ENCODE results near the gene TMEM212.
"Not testable (repeated sequence)": the region's sequence is repeated elsewhere in the genome, so short reads cannot be mapped to it uniquely, and the experiment has no call there.

The TMEM212 gene

GRCh38 chr3:171835116-171835515 lies 8.0 kb upstream of the TMEM212 start:
- FAIRE-seq: peak; percentile 8

- FAIRE-seq: no peak
Measured at GRCh38 chr3:171835613-171836012, 7.5 kb upstream of the TMEM212 start.

- FAIRE-seq: no peak
Measured at GRCh38 chr3:171836855-171837254, 6.3 kb upstream of the TMEM212 start.

DNA sequence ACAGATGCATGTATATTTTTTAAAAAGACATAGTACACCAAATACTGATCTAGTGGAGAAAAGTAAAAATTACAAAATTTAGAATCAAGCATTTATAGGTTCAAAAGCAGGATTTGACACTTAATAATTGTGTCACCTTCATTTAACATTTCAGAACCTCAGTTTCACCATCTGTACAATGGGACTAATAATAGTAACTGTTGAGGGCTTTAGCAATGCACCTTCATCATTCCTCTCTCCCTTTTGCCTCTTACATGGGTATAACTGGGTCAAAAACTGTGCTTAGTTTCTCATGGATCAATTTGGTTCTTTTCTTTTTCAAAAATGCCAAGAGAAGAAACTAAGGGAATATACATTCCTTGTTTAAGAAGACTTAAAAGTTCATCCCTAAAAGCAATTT lies 5.5 kb upstream of the TMEM212 start:
- FAIRE-seq: no peak

- no peak for FAIRE-seq
Measured at GRCh38 chr3:171838218-171838720, 4.9 kb upstream of the TMEM212 start.

- FAIRE-seq: no peak
Measured at GRCh38 chr3:171839270-171839669, 3.9 kb upstream of the TMEM212 start.

DNA sequence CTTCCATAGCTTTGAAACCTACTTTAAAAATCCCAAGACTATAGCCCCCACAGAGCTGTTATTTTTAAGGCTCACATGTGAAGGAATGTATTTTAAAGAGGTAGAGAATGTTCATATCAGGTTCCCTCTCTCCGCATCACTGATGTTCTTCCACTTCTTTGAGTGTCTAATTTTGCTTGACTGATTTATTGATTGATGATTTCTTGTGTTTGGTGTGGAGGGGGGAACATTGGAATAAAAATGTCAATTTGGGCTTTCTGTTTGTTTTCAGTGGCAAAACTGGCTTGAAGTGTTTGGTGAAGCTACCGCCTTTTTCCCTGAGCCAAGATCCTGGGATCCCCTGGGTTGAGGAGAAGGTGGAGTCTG lies 2.7 kb upstream of the TMEM212 start:
- no peak for FAIRE-seq

- FAIRE-seq: no peak
Measured at GRCh38 chr3:171840811-171841619, 2.1 kb upstream of the TMEM212 start.

GRCh38 chr3:171841620-171842000 lies 1.5 kb upstream of the TMEM212 start:
- FAIRE-seq: no peak

DNA sequence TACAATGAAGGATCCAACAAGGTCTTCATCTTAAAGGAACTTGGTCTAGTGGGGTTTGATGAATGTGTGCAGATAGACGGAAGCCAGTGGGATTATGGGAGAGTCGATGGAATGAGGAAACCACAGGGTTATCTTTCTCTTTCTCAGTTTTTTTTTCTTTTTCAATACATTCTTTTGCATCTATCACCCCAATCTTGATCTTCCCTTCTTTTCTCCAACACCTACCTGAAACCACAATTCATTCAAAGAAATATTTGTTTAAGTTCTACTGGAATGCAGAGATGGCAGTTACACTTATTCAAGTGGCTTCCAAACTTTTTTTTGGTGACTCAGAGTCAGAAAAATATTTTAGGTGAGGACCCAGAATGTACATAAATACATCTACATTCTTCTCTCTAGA lies 1.7 kb downstream of the TMEM212 start:
- FAIRE-seq: no peak

- no peak for FAIRE-seq
Measured at GRCh38 chr3:171845481-171846284, 2.5 kb downstream of the TMEM212 start.

DNA sequence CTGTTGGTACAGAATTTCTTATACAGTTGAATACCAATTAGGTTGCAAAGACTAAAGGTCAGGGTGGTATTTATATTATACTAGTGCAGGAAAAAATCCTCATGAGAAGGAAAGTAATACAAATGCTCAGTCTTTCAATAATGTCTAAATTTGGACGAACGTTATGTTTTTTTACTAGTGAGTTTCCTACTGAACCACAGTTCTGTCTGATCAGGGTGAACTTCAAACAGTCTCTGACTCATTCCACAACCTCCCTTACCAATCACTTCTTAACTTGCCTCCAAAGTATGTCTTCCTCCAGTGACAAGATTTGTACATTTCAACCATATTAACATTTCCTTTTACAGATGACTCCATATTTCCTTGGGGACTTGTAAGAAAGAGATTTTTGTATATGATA lies 3.4 kb downstream of the TMEM212 start:
- no peak for FAIRE-seq

- no peak for FAIRE-seq
Measured at GRCh38 chr3:171847133-171847532, 4.0 kb downstream of the TMEM212 start.

GRCh38 chr3:171847595-171848259 lies 4.6 kb downstream of the TMEM212 start:
- FAIRE-seq: no peak

DNA sequence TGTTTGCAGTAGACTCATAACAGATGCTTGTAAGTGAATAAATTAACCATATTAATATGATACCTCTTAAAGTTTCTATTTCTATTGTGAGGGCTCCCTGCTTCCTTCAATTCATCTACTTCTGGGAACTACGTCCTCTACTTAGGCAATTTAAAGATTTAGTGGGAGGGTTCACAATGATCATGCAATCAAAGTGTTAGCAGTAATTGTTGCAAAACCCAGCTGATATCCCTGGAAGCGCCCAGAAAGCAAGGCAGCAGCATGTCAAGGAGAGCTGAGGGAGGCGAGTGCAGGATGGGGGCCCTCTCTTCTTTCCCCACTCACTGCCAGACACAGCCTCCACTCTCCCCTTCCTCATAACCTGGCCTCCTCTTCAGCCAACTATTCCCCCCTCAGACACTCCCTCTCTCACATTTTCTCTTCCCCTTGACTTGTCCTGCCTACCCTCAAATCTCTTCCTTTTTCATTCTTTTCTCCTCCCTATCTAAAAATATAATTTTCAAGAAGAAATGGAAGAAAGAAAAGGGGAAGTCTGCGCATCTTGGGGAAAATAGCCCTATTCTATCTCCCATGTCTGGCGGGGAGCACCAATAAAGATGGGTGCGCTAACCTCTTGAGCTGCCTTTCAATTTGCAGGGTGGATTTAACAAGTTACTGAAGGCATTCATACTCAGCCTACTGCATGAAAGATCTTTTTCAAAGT lies 6.6 kb downstream of the TMEM212 start:
- no peak for FAIRE-seq

GRCh38 chr3:171850320-171850959 lies 7.3 kb downstream of the TMEM212 start:
- no peak for FAIRE-seq

DNA sequence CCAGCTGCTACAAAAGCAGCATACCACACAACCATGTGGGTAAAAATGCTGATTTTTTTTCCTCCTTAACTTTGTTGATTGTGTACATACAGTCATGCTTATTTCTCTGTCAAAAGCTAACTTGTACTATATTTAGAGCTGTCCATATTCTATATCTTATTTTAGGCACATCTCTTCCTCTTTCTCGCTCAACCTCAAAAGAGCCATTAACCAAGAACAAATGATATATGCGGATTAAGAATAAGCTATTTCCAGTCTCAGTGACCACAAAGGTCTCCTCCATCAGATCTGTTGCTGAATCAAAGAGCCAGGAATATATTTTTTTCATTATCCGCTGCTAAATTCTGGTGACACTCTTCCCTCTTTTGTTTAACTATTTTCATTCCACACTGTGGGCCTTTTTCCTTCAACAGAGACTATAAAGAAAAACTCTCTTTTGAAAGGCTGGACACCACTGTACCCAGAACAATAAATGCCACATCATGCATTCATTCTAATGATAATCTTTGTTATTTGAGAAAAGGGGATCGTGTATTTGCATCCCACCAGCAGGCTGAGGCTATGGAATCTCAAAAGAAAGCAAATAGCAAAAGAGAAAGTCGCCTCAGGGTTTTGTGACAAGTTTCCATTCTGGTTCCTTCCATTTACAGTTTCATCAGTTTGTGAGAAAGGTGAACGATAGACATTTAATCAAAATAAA lies 8.0 kb downstream of the TMEM212 start:
- FAIRE-seq: no peak

DNA sequence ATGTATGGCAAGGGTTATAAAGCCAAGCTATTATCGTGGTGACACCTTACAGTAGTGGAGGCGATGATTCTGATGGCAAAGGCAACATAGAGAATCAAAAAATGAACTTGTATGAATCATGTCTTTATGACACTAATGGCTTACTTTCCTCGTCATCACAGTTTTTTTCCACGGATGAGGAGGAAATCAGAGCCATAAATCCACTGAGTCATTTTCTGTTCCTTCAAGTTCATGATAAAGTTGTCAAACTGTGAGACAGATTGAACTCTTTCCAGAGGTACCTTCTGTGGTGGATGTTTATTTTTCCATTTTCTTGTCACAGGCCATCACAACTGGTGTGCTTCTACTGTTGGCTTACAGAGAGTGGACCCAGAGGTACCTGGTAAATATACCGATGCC lies 8.5 kb downstream of the TMEM212 start:
- no peak for FAIRE-seq

- peak; percentile 34 for FAIRE-seq
Measured at GRCh38 chr3:171854649-171855305, 11.6 kb downstream of the TMEM212 start.

GRCh38 chr3:171858770-171859169 lies 15.6 kb downstream of the TMEM212 start:
- FAIRE-seq: not testable (repeated sequence)
